Mesendoderm (in vitro differentiated cells): ENCODE results near the gene SSR1.

Source experiments
- DNase-seq: peaks from one replicate; pipeline ENCODE4 v3.0.0; 2013
- H2AK5ac ChIP-seq: 2 replicates; pipeline ENCODE4 v1.6.1; 2013; ENCODE audit warnings: low read length, inconsistent platforms
- H2BK120ac ChIP-seq: 2 replicates; pipeline ENCODE4 v1.6.1; 2013; ENCODE audit warnings: low read depth, mild to moderate bottlenecking, low read length, moderate library complexity, mixed read lengths
- H2BK15ac ChIP-seq: replicated peaks from 2 replicates; pipeline ENCODE4 v1.6.1; 2013; ENCODE audit warnings: low read depth, mild to moderate bottlenecking, moderate library complexity
- H2BK5ac ChIP-seq: 2 replicates; pipeline ENCODE4 v1.6.1; 2013; ENCODE audit warnings: low read length, inconsistent platforms
- H3K18ac ChIP-seq: 2 replicates; pipeline ENCODE4 v1.6.1; 2013; ENCODE audit warnings: mild to moderate bottlenecking, low read length, mixed read lengths
- H3K23ac ChIP-seq: one replicate; pipeline ENCODE4 v1.6.1; 2013; ENCODE audit warnings: low read length
- H3K27ac ChIP-seq: 2 replicates; pipeline ENCODE4 v1.5.1; 2013; ENCODE audit warnings: low read depth, mild to moderate bottlenecking, inconsistent platforms, low read length, moderate library complexity
- H3K27me3 ChIP-seq: 2 replicates; pipeline ENCODE4 v1.6.1; 2013; ENCODE audit warnings: low read length, control low read depth, mild to moderate bottlenecking, inconsistent platforms; ENCODE audit not compliant: insufficient read depth, poor library complexity
- H3K36me3 ChIP-seq: 2 replicates; pipeline ENCODE4 v1.6.1; 2013; ENCODE audit warnings: low read length, inconsistent platforms; ENCODE audit not compliant: control insufficient read depth, insufficient read depth
- H3K4ac ChIP-seq: one replicate; pipeline ENCODE4 v1.6.1; 2013; ENCODE audit warnings: low read depth, mild to moderate bottlenecking, low read length, moderate library complexity
- H3K4me1 ChIP-seq: 2 replicates; pipeline ENCODE4 v1.6.1; 2013; ENCODE audit warnings: low read depth, low read length, inconsistent platforms; ENCODE audit not compliant: control insufficient read depth
- H3K4me2 ChIP-seq: 2 replicates; pipeline ENCODE4 v1.6.1; 2013; ENCODE audit warnings: low read length
- H3K4me3 ChIP-seq: 2 replicates; pipeline ENCODE4 v1.5.1; 2013; ENCODE audit warnings: mild to moderate bottlenecking, low read length
- H3K56ac ChIP-seq: one replicate; pipeline ENCODE4 v1.6.1; 2013; ENCODE audit warnings: low read length
- H3K79me1 ChIP-seq: 2 replicates; pipeline ENCODE4 v1.6.1; 2013; ENCODE audit warnings: low read length, inconsistent platforms
- H3K79me2 ChIP-seq: 2 replicates; pipeline ENCODE4 v1.6.1; 2013; ENCODE audit warnings: mild to moderate bottlenecking, low read length; ENCODE audit not compliant: control insufficient read depth, insufficient read depth
- H3K9ac ChIP-seq: 2 replicates; pipeline ENCODE4 v1.6.1; 2013; ENCODE audit warnings: low read length, inconsistent platforms
- H4K5ac ChIP-seq: one replicate; pipeline ENCODE4 v1.6.1; 2013; ENCODE audit warnings: low read length
- H4K8ac ChIP-seq: one replicate; pipeline ENCODE4 v1.6.1; 2013; ENCODE audit warnings: low read depth, mild to moderate bottlenecking, control low read depth, low read length, moderate library complexity
- WGBS: extraction: QIAGEN DNeasy Blood & Tissue Kit; methylation state at CpG from one replicate; pipeline ENCODE4 v1.1.7; 2013; ENCODE audit warnings: low lambda C conversion rate, missing lambda C conversion rate; ENCODE audit not compliant: insufficient coverage; ENCODE audit errors: extremely low coverage; 5-methylcytosine and 5-hydroxymethylcytosine counted together

Gene SSR1

DNA sequence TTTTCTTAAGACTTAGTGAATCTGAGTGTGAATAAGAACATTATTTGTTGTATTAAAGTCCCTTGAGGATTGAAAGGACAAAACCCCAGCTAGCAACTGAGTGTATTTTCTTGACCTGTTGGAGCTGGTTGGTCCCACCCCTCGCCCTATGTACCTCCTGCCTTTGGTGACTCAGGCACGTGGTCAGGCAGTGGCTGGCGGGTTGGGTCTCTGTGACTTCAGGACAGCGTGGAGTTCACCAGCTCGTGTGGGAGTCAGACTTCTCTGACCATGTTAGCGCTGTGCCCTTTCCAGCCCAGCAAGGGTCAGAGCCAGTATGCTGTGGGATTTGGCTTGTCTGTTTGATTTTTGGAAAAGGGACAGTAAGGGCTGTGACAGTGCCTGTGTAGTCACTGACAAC, 93.7 kb downstream of the SSR1 start:
- no peak overlapping the region for H3K4me3 ChIP-seq
- no peaks in the 10 kb centered on the region for H3K36me3 ChIP-seq
- H3K4me1 ChIP-seq = peaks cover 17% of the 10 kb centered on the region
- no peak overlapping the region for H3K27ac ChIP-seq
- no peak overlapping the region for H2AK5ac ChIP-seq
- no peak overlapping the region for H3K56ac ChIP-seq
- no peak overlapping the region for H3K23ac ChIP-seq
- no peak overlapping the region for H2BK15ac ChIP-seq
- no peaks in the 10 kb centered on the region for H3K27me3 ChIP-seq
- H2BK5ac ChIP-seq = no peak overlapping the region
- no CpG with 5 or more reads among the region's 6 CpGs for WGBS
- no peak overlapping the region for H3K18ac ChIP-seq
- H3K4ac ChIP-seq = no peak overlapping the region
- no peak overlapping the region for H4K8ac ChIP-seq
- no peak overlapping the region for H3K4me2 ChIP-seq
- no peaks in the 10 kb centered on the region for H3K79me1 ChIP-seq
- H3K9ac ChIP-seq = no peak overlapping the region
- DNase-seq = no peak
- H4K5ac ChIP-seq = no peak overlapping the region
- no peaks in the 10 kb centered on the region for H3K79me2 ChIP-seq
- H2BK120ac ChIP-seq = no peak overlapping the region

GRCh38 chr6:7218406-7218988, 94.5 kb downstream of the SSR1 start:
- Histone ChIP-seq H3K27me3 (no peaks in the 10 kb centered on the region), H3K79me2 (no peaks in the 10 kb centered on the region), H3K4me1 (peaks cover 17% of the 10 kb centered on the region), H3K4me3 (no peak overlapping the region), H3K9ac (no peak overlapping the region), H3K56ac (no peak overlapping the region), H2BK15ac (no peak overlapping the region), H3K18ac (no peak overlapping the region), H3K4ac (no peak overlapping the region), H2AK5ac (no peak overlapping the region), H3K36me3 (no peaks in the 10 kb centered on the region), H3K79me1 (no peaks in the 10 kb centered on the region), H3K23ac (no peak overlapping the region), H2BK5ac (no peak overlapping the region), H4K8ac (no peak overlapping the region), H4K5ac (no peak overlapping the region), H3K27ac (no peak overlapping the region), H3K4me2 (no peak overlapping the region), H2BK120ac (no peak overlapping the region)
- no CpG with 5 or more reads among the region's 2 CpGs for WGBS
- DNase-seq = no peak
